IMR-90 (cell line): ENCODE results near the gene HS6ST3. TPM values are rescaled to one million over a fixed set of nuclear protein-coding genes. Genes with fewer than 3 reads are reported as not detected.

Experiments
- ATAC-seq: fragments of 200-7000 bp; cut with Tn5 transposase; 2 replicates; pipeline ENCODE4 v1.9.1; 2020; ENCODE audit warnings: low read depth, mild to moderate bottlenecking, moderate library complexity
- BruUV-seq: library from RNA; stranded (reverse); fragments of 400-500 nt; replicated peaks from 2 replicates; lab custom pipeline; 2021; lab: Mats Ljungman, UMichigan
- CTCF ChIA-PET: fragments of 300-600 bp; formaldehyde crosslinking; extraction: SDS; loops from one replicate; lab custom pipeline; 2021; ENCODE audit warnings: antibody characterized with exemption; lab: Yijun Ruan, JAX
- POLR2A ChIA-PET: fragments of 300-600 bp; sonication (Branson Sonifier 250); formaldehyde crosslinking; loops from one replicate; lab custom pipeline; 2022; ENCODE audit warnings: antibody characterized with exemption; ENCODE audit not compliant: unreplicated experiment; lab: Charles Lee
- DNase-seq: peaks from one replicate; pipeline ENCODE4 v3.0.0; 2013
- H2AFZ ChIP-seq: replicated peaks from 2 replicates; pipeline ENCODE3; 2013; ENCODE audit warnings: low read length, mild to moderate bottlenecking; ENCODE audit not compliant: poor library complexity
- H2AK5ac ChIP-seq: 2 replicates; pipeline ENCODE4 v1.6.1; 2013; ENCODE audit warnings: low read depth, low read length, inconsistent platforms
- H2AK9ac ChIP-seq: replicated peaks from 2 replicates; pipeline ENCODE3; 2013; ENCODE audit warnings: mild to moderate bottlenecking, low read depth, low read length, moderate library complexity; ENCODE audit not compliant: poor library complexity
- H2BK120ac ChIP-seq: 2 replicates; pipeline ENCODE4 v1.6.1; 2013; ENCODE audit warnings: low read depth, low read length, inconsistent platforms
- H2BK15ac ChIP-seq: 3 replicates; pipeline ENCODE4 v1.6.1; 2013; ENCODE audit warnings: low read depth, low read length, inconsistent platforms
- H2BK20ac ChIP-seq: 2 replicates; pipeline ENCODE4 v1.6.1; 2013; ENCODE audit warnings: low read depth, mild to moderate bottlenecking, inconsistent platforms, low read length, moderate library complexity
- H2BK5ac ChIP-seq: 2 replicates; pipeline ENCODE4 v1.6.1; 2013; ENCODE audit warnings: mild to moderate bottlenecking, low read depth, low read length, inconsistent platforms; ENCODE audit not compliant: poor library complexity, severe bottlenecking
- H3K14ac ChIP-seq: replicated peaks from 2 replicates; pipeline ENCODE4 v1.6.1; 2013; ENCODE audit warnings: low read depth, low read length, inconsistent platforms
- H3K18ac ChIP-seq: 2 replicates; pipeline ENCODE4 v1.6.1; 2013; ENCODE audit warnings: low read depth, low read length, control low read depth
- H3K23ac ChIP-seq: 2 replicates; pipeline ENCODE4 v1.6.1; 2013; ENCODE audit warnings: low read depth, low read length, inconsistent platforms
- H3K27ac ChIP-seq: 2 replicates; pipeline ENCODE4 v1.5.1; 2013; ENCODE audit warnings: mild to moderate bottlenecking, control low read depth, low read length; ENCODE audit not compliant: insufficient read depth
- H3K27me3 ChIP-seq: 2 replicates; pipeline ENCODE4 v1.6.1; 2013; ENCODE audit warnings: low read length; ENCODE audit not compliant: control insufficient read depth, insufficient read depth
- H3K36me3 ChIP-seq: 2 replicates; pipeline ENCODE4 v1.6.1; 2013; ENCODE audit warnings: low read length, mixed read lengths; ENCODE audit not compliant: control insufficient read depth, insufficient read depth
- H3K4ac ChIP-seq: 2 replicates; pipeline ENCODE4 v1.6.1; 2013; ENCODE audit warnings: low read depth, low read length, inconsistent platforms
- H3K4me1 ChIP-seq: 2 replicates; pipeline ENCODE4 v1.6.1; 2013; ENCODE audit warnings: low read length, mixed read lengths; ENCODE audit not compliant: control insufficient read depth, insufficient read depth
- H3K4me2 ChIP-seq: 2 replicates; pipeline ENCODE4 v1.6.1; 2013; ENCODE audit warnings: low read depth, mild to moderate bottlenecking, control low read depth, low read length, moderate library complexity
- H3K4me3 ChIP-seq: 2 replicates; pipeline ENCODE4 v1.5.1; 2013; ENCODE audit warnings: low read depth, mild to moderate bottlenecking, control low read depth, low read length, moderate library complexity; ENCODE audit not compliant: insufficient read depth
- H3K56ac ChIP-seq: 2 replicates; pipeline ENCODE4 v1.6.1; 2013; ENCODE audit warnings: low read length, inconsistent platforms; ENCODE audit not compliant: insufficient read depth; ENCODE audit errors: extremely low read depth
- H3K79me1 ChIP-seq, 2 experiments: 2 replicates each; pipeline ENCODE4 v1.6.1; 2013; ENCODE audit warnings: low read length in 2 of 2, inconsistent platforms in 1 of 2, low read depth in 1 of 2
- H3K9ac ChIP-seq: 2 replicates; pipeline ENCODE4 v1.6.1; 2013; ENCODE audit warnings: low read depth, low read length, control low read depth
- H3K9me1 ChIP-seq: 2 replicates; pipeline ENCODE4 v1.6.1; 2013; ENCODE audit warnings: low read length, inconsistent platforms; ENCODE audit not compliant: insufficient read depth
- H3K9me3 ChIP-seq: 2 replicates; pipeline ENCODE4 v1.6.1; 2013; ENCODE audit warnings: low read length; ENCODE audit not compliant: control insufficient read depth, insufficient read depth
- H4K20me1 ChIP-seq: 2 replicates; pipeline ENCODE4 v1.6.1; 2013; ENCODE audit warnings: low read length, inconsistent platforms; ENCODE audit not compliant: insufficient read depth
- H4K5ac ChIP-seq: 2 replicates; pipeline ENCODE4 v1.6.1; 2013; ENCODE audit warnings: mild to moderate bottlenecking, low read depth, low read length, control low read depth
- H4K8ac ChIP-seq, 2 experiments: 2 replicates each; pipeline ENCODE4 v1.6.1; 2013; ENCODE audit warnings: low read depth in 2 of 2, low read length in 2 of 2, control low read depth in 1 of 2, inconsistent platforms in 1 of 2
- H4K91ac ChIP-seq: 2 replicates; pipeline ENCODE4 v1.6.1; 2013; ENCODE audit warnings: low read depth, low read length, inconsistent platforms; ENCODE audit not compliant: insufficient read depth
- ELK1 ChIP-seq: fragments of 150-350 bp; IDR thresholded peaks from 2 replicates; pipeline ENCODE4 v1.6.1; 2016; ENCODE audit warnings: low read depth, mild to moderate bottlenecking, low read length, moderate library complexity, borderline replicate concordance
- RFX5 ChIP-seq: IDR thresholded peaks from 2 replicates; pipeline ENCODE4 v1.8.0; 2012; ENCODE audit warnings: low read depth, mild to moderate bottlenecking, low read length, moderate library complexity
- USF2 ChIP-seq: fragments of 150-350 bp; IDR thresholded peaks from 2 replicates; pipeline ENCODE4 v1.6.1; 2017; ENCODE audit warnings: mild to moderate bottlenecking, antibody characterized with exemption, low read length, low read depth
- dilution Hi-C: fragments of 300-500 bp; cut with HindIII; formaldehyde crosslinking; loops from one replicate; pipeline ENCODE4 v1.14.3; 2018; ENCODE audit warnings: low sequenced_read_pairs; ENCODE audit not compliant: unreplicated experiment
- in situ Hi-C: fragments of 300-500 bp; cut with MboI; formaldehyde crosslinking; loops from 3 replicates; pipeline ENCODE4 v1.14.3; 2019; ENCODE audit warnings: low sequenced_read_pairs, inconsistent platforms, mixed read lengths
- intact Hi-C: fragments of 100-400 bp; cut with micrococcal nuclease; formaldehyde crosslinking; loops from 2 replicates; pipeline ENCODE4 v1.10.0; 2022
- polyA plus RNA-seq, 3 experiments: library from polyadenylated mRNA; depleted of rRNA; stranded (reverse); fragments of >200 nt; gene quantifications; 2 replicates each; pipeline ENCODE4 v1.2.3, GENCODE V29; 2012; ENCODE audit warnings: low replicate concordance in 1 of 3
- total RNA-seq: library from RNA; depleted of rRNA; stranded (reverse); fragments of >200 nt; gene quantifications from 2 replicates; pipeline ENCODE4 v1.2.3, GENCODE V29; 2012

HS6ST3 gene
- total and polyA plus RNA-seq, 2 of the 4 experiments (the other 2 are of a cell fraction) = not detected

DNA sequence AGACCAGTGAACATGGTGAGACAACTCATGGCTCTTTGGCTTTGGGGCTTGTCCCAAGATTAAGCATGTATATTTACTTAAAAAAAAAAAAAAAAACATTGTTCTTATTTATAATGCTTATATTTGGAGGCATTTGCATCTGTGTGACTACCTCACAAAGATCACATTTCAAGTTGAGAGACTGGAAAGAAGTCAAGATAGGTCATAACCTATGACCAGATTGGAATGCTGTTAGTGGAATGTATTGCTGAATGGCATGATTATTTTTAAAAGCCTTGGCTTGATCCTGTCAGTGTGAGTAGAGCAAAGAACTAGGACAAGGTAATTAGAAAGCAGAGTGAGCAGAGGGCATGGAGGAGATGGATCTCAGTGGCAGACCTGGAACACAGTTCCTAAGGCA, 689.8 kb downstream of the HS6ST3 start:
- ChIA-PET CTCF (no interaction called here), POLR2A (no interaction called here)
- no peak overlapping the region for H4K8ac ChIP-seq
- dilution Hi-C loops (no loop called here), intact Hi-C loops (no loop called here), in situ Hi-C loops (no loop called here)
- H2AFZ ChIP-seq = no peak overlapping the region
- H3K4ac ChIP-seq = no peak overlapping the region
- no peaks in the 10 kb centered on the region for H3K27me3 ChIP-seq
- no peak overlapping the region for H3K18ac ChIP-seq
- no peak overlapping the region for H3K27ac ChIP-seq
- H2BK15ac ChIP-seq = no peak overlapping the region
- no peak for ATAC-seq
- H4K5ac ChIP-seq = no peak overlapping the region
- H2BK5ac ChIP-seq = no peak overlapping the region
- no peak overlapping the region for H2BK120ac ChIP-seq
- no peak for DNase-seq
- H3K4me2 ChIP-seq = no peak overlapping the region
- no TSS peak for BruUV-seq
- H2BK20ac ChIP-seq = no peak overlapping the region
- H4K91ac ChIP-seq = no peak overlapping the region
- H3K23ac ChIP-seq = no peak overlapping the region
- H3K9me1 ChIP-seq = no peaks in the 10 kb centered on the region
- no peaks in the 10 kb centered on the region for H3K4me1 ChIP-seq
- no peak overlapping the region for H3K14ac ChIP-seq
- H2AK9ac ChIP-seq = no peak overlapping the region
- H3K79me1 ChIP-seq = no peaks in the 10 kb centered on the region
- no peak overlapping the region for H3K56ac ChIP-seq
- no peaks in the 10 kb centered on the region for H3K36me3 ChIP-seq
- no peaks in the 10 kb centered on the region; the same call in none of the 2 replicates for H3K9me3 ChIP-seq
- H2AK5ac ChIP-seq = no peak overlapping the region
- no peak for TF ChIP-seq USF2
- no peak for TF ChIP-seq ELK1
- TF ChIP-seq RFX5 = no peak
- no peaks in the 10 kb centered on the region for H4K20me1 ChIP-seq
- no peak overlapping the region for H3K9ac ChIP-seq
- H3K4me3 ChIP-seq = no peak overlapping the region
